Right atrium auricular region (tissue), 2 donors: ENCODE results near the gene FCRL4. TPM values are rescaled to one million over a fixed set of nuclear protein-coding genes. Genes with fewer than 3 reads are reported as not detected.

Source experiments
- DNase-seq: peaks from one replicate; pipeline ENCODE4 v3.0.0-alpha.2; 2019; ENCODE audit warnings: low spot score
- H3K27ac ChIP-seq, 2 donors: fragments of 200-600 bp; sonication (generic); 1 replicate in 1 of 2; 2 replicates in 1 of 2; pipeline ENCODE4 v1.5.1; 2016 to 2019
- H3K27me3 ChIP-seq, 2 donors: fragments of 200-600 bp; sonication (generic); one replicate each; pipeline versions ENCODE4 v1.5.1 to v1.6.0; 2017 to 2019
- H3K36me3 ChIP-seq: fragments of 200-600 bp; sonication (generic); one replicate; pipeline ENCODE4 v1.5.1; 2016
- H3K4me1 ChIP-seq, 2 donors: fragments of 200-600 bp; sonication (generic); one replicate each; pipeline versions ENCODE4 v1.5.1 to v1.6.0; 2017 to 2019
- H3K4me3 ChIP-seq, 2 donors: fragments of 200-600 bp; sonication (generic); 1 replicate in 1 of 2; 2 replicates in 1 of 2; pipeline ENCODE4 v1.5.1; 2017 to 2019; ENCODE audit warnings: mild to moderate bottlenecking in 1 of 2, moderate library complexity in 1 of 2
- H3K9me3 ChIP-seq, 2 donors: fragments of 200-600 bp; sonication (generic); one replicate each; pipeline ENCODE4 v1.5.1; 2019
- CTCF ChIP-seq, 2 donors: fragments of 200-600 bp; sonication (generic); IDR thresholded peaks; one replicate each; pipeline ENCODE4 v1.5.1; 2019; ENCODE audit warnings: antibody characterized with exemption in 2 of 2
- total RNA-seq, 2 donors: library from RNA; depleted of rRNA; stranded (reverse); fragments of >200 nt; gene quantifications; one replicate each; pipeline ENCODE4 v1.1.0, GENCODE V29; 2016

Gene FCRL4
- total RNA-seq, 2 donors from 2014 or later, result not detected

- H3K36me3 ChIP-seq, result no peaks in the 10 kb centered on the region
- TF ChIP-seq CTCF (IDR thresholded peaks at IDR 0.05), result no peak
- H3K4me1 ChIP-seq, result no peaks in the 10 kb centered on the region
- no peak for DNase-seq
- no peaks in the 10 kb centered on the region for H3K9me3 ChIP-seq
- H3K4me3 ChIP-seq, result no peak overlapping the region
- no peak overlapping the region for H3K27ac ChIP-seq
- no peaks in the 10 kb centered on the region for H3K27me3 ChIP-seq
Observed at GRCh38 chr1:157624471-157624870, 26.6 kb upstream of the FCRL4 start.

GRCh38 chr1:157622471-157622870 lies 24.6 kb upstream of the FCRL4 start:
- no peaks in the 10 kb centered on the region for H3K36me3 ChIP-seq
- no peak for TF ChIP-seq CTCF (IDR thresholded peaks at IDR 0.05)
- no peak overlapping the region for H3K4me3 ChIP-seq
- H3K9me3 ChIP-seq, result no peaks in the 10 kb centered on the region
- no peaks in the 10 kb centered on the region for H3K27me3 ChIP-seq
- DNase-seq, result no peak
- no peaks in the 10 kb centered on the region for H3K4me1 ChIP-seq
- no peak overlapping the region for H3K27ac ChIP-seq

- no peaks in the 10 kb centered on the region for H3K4me1 ChIP-seq
- no peak for DNase-seq
- H3K27me3 ChIP-seq, result no peaks in the 10 kb centered on the region
- no peaks in the 10 kb centered on the region for H3K9me3 ChIP-seq
- TF ChIP-seq CTCF (IDR thresholded peaks at IDR 0.05), result no peak
- no peak overlapping the region for H3K4me3 ChIP-seq
- H3K27ac ChIP-seq, result no peak overlapping the region
- no peaks in the 10 kb centered on the region for H3K36me3 ChIP-seq
Observed at GRCh38 chr1:157618190-157618589, 20.3 kb upstream of the FCRL4 start.

- no peak for TF ChIP-seq CTCF (IDR thresholded peaks at IDR 0.05)
Observed at GRCh38 chr1:157600236-157600635, 2.4 kb upstream of the FCRL4 start.

GRCh38 chr1:157596384-157596783 lies 1.5 kb downstream of the FCRL4 start:
- Histone ChIP-seq H3K4me3 (no peak overlapping the region), H3K9me3 (no peaks in the 10 kb centered on the region)

More at GRCh38 chr1:157600236-157600635, 2.4 kb upstream of the FCRL4 start:
- Histone ChIP-seq H3K27ac (no peak overlapping the region), H3K27me3 (no peaks in the 10 kb centered on the region), H3K9me3 (no peaks in the 10 kb centered on the region), H3K36me3 (no peaks in the 10 kb centered on the region), H3K4me1 (no peaks in the 10 kb centered on the region), H3K4me3 (no peak overlapping the region)
- no peak for DNase-seq

More at GRCh38 chr1:157596384-157596783, 1.5 kb downstream of the FCRL4 start:
- H3K27me3 ChIP-seq, result no peaks in the 10 kb centered on the region
- TF ChIP-seq CTCF (IDR thresholded peaks at IDR 0.05), result no peak
- H3K27ac ChIP-seq, result no peak overlapping the region
- no peak for DNase-seq
- H3K4me1 ChIP-seq, result no peaks in the 10 kb centered on the region
- no peaks in the 10 kb centered on the region for H3K36me3 ChIP-seq
